Astrocyte of the spinal cord (primary cell): ENCODE measurements around the gene RSBN1L.

ENCODE experiments used
- DNase-seq: peaks from one replicate; pipeline ENCODE4 v3.0.0; 2011; ENCODE audit warnings: low read depth, low spot score
- H3K4me3 ChIP-seq: 2 replicates; pipeline ENCODE4 v1.5.1; 2011; ENCODE audit warnings: low read depth, mild to moderate bottlenecking, low read length, moderate library complexity
- CTCF ChIP-seq: IDR thresholded peaks from 2 replicates; pipeline ENCODE4 v1.5.1; 2012; ENCODE audit warnings: low read depth, mild to moderate bottlenecking, low read length, inconsistent platforms
- in situ Hi-C: cut with HindIII; loops from 2 replicates; pipeline ENCODE4 v1.10.0; 2017; ENCODE audit warnings: low sequenced_read_pairs

Gene RSBN1L

GRCh38 chr7:77827999-77828398 is 131.7 kb downstream of the RSBN1L start:
- TF ChIP-seq CTCF: no peak
- DNase-seq: no peak
- no peak overlapping the region for H3K4me3 ChIP-seq
- in situ Hi-C loops: no loop called here

- no peak for TF ChIP-seq CTCF
- DNase-seq: no peak
- no peak overlapping the region for H3K4me3 ChIP-seq
- in situ Hi-C loops: no loop called here
Measured at GRCh38 chr7:77830649-77831355, 134.5 kb downstream of the RSBN1L start.

GRCh38 chr7:77831481-77831880 is 135.2 kb downstream of the RSBN1L start:
- no peak for TF ChIP-seq CTCF
- DNase-seq: no peak
- H3K4me3 ChIP-seq: no peak overlapping the region
- in situ Hi-C loops: no loop called here

GRCh38 chr7:77831953-77832352 is 135.7 kb downstream of the RSBN1L start:
- no peak for TF ChIP-seq CTCF
- in situ Hi-C loops: no loop called here
- no peak for DNase-seq
- H3K4me3 ChIP-seq: no peak overlapping the region
